A549 (cell line): ENCODE measurements around the gene SLC25A26. TPM values are rescaled to one million over a fixed set of nuclear protein-coding genes. Genes with fewer than 3 reads are reported as not detected.

ENCODE experiments used
- ATAC-seq, 2 experiments: fragments of 200-7000 bp in 1 of 2; fragments of >200 bp in 1 of 2; cut with Nextera tagmentation in 1 of 2; cut with Tn5 transposase in 1 of 2; 3 replicates each; pipeline versions ENCODE4 v1.8.0 to v1.9.1; 2018 to 2020; ENCODE audit warnings: mild to moderate bottlenecking in 1 of 2, moderate library complexity in 1 of 2
- CTCF ChIA-PET: fragments of 300-600 bp; sonication (Branson Sonifier 250); formaldehyde crosslinking; extraction: SDS; loops from one replicate; lab custom pipeline; 2021; ENCODE audit warnings: antibody characterized with exemption, inconsistent platforms; lab: Yijun Ruan, JAX
- POLR2A ChIA-PET: fragments of 350-600 bp; formaldehyde crosslinking; extraction: SDS; loops from one replicate; lab custom pipeline; 2021; ENCODE audit warnings: antibody characterized with exemption, inconsistent platforms; lab: Yijun Ruan, JAX
- DNase-seq, 2 experiments: peaks; one replicate each; pipeline versions ENCODE4 v3.0.0 to v3.0.0-alpha.2; 2011 to 2016; ENCODE audit warnings: low read depth in 1 of 2, low spot score in 1 of 2
- FAIRE-seq: peaks from 2 replicates; lab custom pipeline; 2011; peaks lifted over from hg19 to GRCh38; lab: Jason Lieb, UNC
- H3K27ac ChIP-seq, 2 experiments: fragments of >200 bp; sonication (Bioruptor Twin); formaldehyde crosslinking; 3 replicates each; pipeline ENCODE4 v1.5.1; 2016 to 2017
- H3K4me1 ChIP-seq: fragments of >200 bp; sonication (Bioruptor Twin); formaldehyde crosslinking; 3 replicates; pipeline ENCODE4 v1.6.1; 2016
- H3K4me2 ChIP-seq: fragments of >200 bp; sonication (Bioruptor Twin); formaldehyde crosslinking; 3 replicates; pipeline ENCODE4 v1.6.1; 2016
- H3K4me3 ChIP-seq: fragments of >200 bp; sonication (Bioruptor Twin); formaldehyde crosslinking; 3 replicates; pipeline ENCODE4 v1.5.1; 2016
- H3K9me3 ChIP-seq: fragments of >200 bp; sonication (Bioruptor Twin); formaldehyde crosslinking; 3 replicates; pipeline ENCODE4 v1.6.1; 2016
- CHD2 ChIP-seq: fragments of 150-350 bp; IDR thresholded peaks from 2 replicates; pipeline ENCODE4 v1.6.1; 2014; ENCODE audit warnings: low read length; ENCODE audit not compliant: partially characterized antibody
- CHD4 ChIP-seq: fragments of 200-600 bp; sonication (generic); IDR thresholded peaks from 2 replicates; pipeline ENCODE4 v1.6.1; 2016; ENCODE audit warnings: antibody characterized with exemption, mild to moderate bottlenecking, borderline replicate concordance
- EHF ChIP-seq: fragments of 250-450 bp; sonication (Bioruptor Pico); IDR thresholded peaks from 2 replicates; pipeline ENCODE4 v1.5.0; 2020; ENCODE audit warnings: mild to moderate bottlenecking
- EP300 ChIP-seq, 2 experiments: fragments of >200 bp; sonication (Bioruptor Twin); formaldehyde crosslinking; IDR thresholded peaks; 2 replicates in 1 of 2; 3 replicates in 1 of 2; pipeline ENCODE4 v1.6.1; 2016 to 2017
- FOSB ChIP-seq: fragments of 250-450 bp; sonication (Bioruptor Pico); IDR thresholded peaks from 2 replicates; pipeline ENCODE4 v1.5.0; 2020; ENCODE audit warnings: mild to moderate bottlenecking, moderate library complexity
- FOXS1 ChIP-seq: fragments of 250-450 bp; sonication (Bioruptor Pico); IDR thresholded peaks from 2 replicates; pipeline ENCODE4 v1.5.0; 2020; ENCODE audit warnings: mild to moderate bottlenecking, moderate library complexity
- GATA3 ChIP-seq: IDR thresholded peaks from 2 replicates; pipeline ENCODE4 v1.6.1; 2012; ENCODE audit warnings: borderline replicate concordance
- HDAC2 ChIP-seq: fragments of 200-600 bp; sonication (generic); IDR thresholded peaks from 2 replicates; pipeline ENCODE4 v1.6.1; 2016
- HOXA7 ChIP-seq: fragments of 250-450 bp; sonication (Bioruptor Pico); IDR thresholded peaks from 2 replicates; pipeline ENCODE4 v1.5.0; 2020; ENCODE audit warnings: mild to moderate bottlenecking, moderate library complexity
- HOXB13 ChIP-seq: fragments of 250-450 bp; sonication (Bioruptor Pico); IDR thresholded peaks from 2 replicates; pipeline ENCODE4 v1.5.0; 2020; ENCODE audit warnings: low read depth, mild to moderate bottlenecking, moderate library complexity
- HOXB5 ChIP-seq: fragments of 250-450 bp; sonication (Bioruptor Pico); IDR thresholded peaks from 2 replicates; pipeline ENCODE4 v1.5.0; 2020; ENCODE audit warnings: mild to moderate bottlenecking, moderate library complexity
- JUNB ChIP-seq: fragments of >200 bp; sonication (Bioruptor Twin); formaldehyde crosslinking; IDR thresholded peaks from 2 replicates; pipeline ENCODE4 v1.6.1; 2016
- MAFK ChIP-seq: fragments of 450-650 bp; IDR thresholded peaks from 2 replicates; pipeline ENCODE4 v1.6.1; 2014; ENCODE audit not compliant: partially characterized antibody
- NFE2L2 ChIP-seq: fragments of 150-350 bp; conservative IDR thresholded peaks from 2 replicates; pipeline ENCODE4 v1.6.1; 2014; ENCODE audit warnings: low read length
- POLR2AphosphoS2 ChIP-seq: conservative IDR thresholded peaks from 2 replicates; pipeline ENCODE4 v1.6.1; 2012; ENCODE audit warnings: low read length, improper control_type of control experiment, inconsistent platforms
- RAD21 ChIP-seq, 2 experiments: fragments of >200 bp in 1 of 2; sonication (Bioruptor Twin) in 1 of 2; formaldehyde crosslinking in 1 of 2; IDR thresholded peaks in 1 of 2; conservative IDR thresholded peaks in 1 of 2; 2 replicates in 1 of 2; 3 replicates in 1 of 2; pipeline ENCODE4 v1.6.1; 2012 to 2018; ENCODE audit warnings: inconsistent platforms in 1 of 2
- RFX5 ChIP-seq: fragments of 450-650 bp; IDR thresholded peaks from 2 replicates; pipeline ENCODE4 v1.7.1; 2014; ENCODE audit warnings: antibody characterized with exemption, mild to moderate bottlenecking, moderate library complexity
- SMC3 ChIP-seq: fragments of >200 bp; sonication (Bioruptor Twin); formaldehyde crosslinking; IDR thresholded peaks from 3 replicates; pipeline ENCODE4 v1.6.1; 2018; ENCODE audit warnings: inconsistent platforms
- SREBF2 ChIP-seq: fragments of 450-650 bp; IDR thresholded peaks from 2 replicates; pipeline ENCODE4 v1.6.1; 2014; ENCODE audit warnings: mild to moderate bottlenecking, moderate library complexity
- TFCP2L1 ChIP-seq: fragments of 250-450 bp; sonication (Bioruptor Pico); IDR thresholded peaks from 2 replicates; pipeline ENCODE4 v1.5.0; 2021; ENCODE audit warnings: mild to moderate bottlenecking
- TP53 ChIP-seq: fragments of 250-450 bp; sonication (Bioruptor Pico); IDR thresholded peaks from 2 replicates; pipeline ENCODE4 v1.5.0; 2021; ENCODE audit warnings: mild to moderate bottlenecking, moderate library complexity
- ZC3H11A ChIP-seq: fragments of 450-650 bp; IDR thresholded peaks from 2 replicates; pipeline ENCODE4 v1.6.1; 2014; ENCODE audit warnings: antibody characterized with exemption, mild to moderate bottlenecking
- ZSCAN20 ChIP-seq: fragments of 250-450 bp; sonication (Bioruptor Pico); IDR thresholded peaks from 2 replicates; pipeline ENCODE4 v1.8.0; 2022; ENCODE audit warnings: mild to moderate bottlenecking, moderate library complexity
- WGBS: methylation state at CpG from one replicate; pipeline ENCODE4 v1.1.6; 2017; ENCODE audit errors: missing lambda C conversion rate; 5-methylcytosine and 5-hydroxymethylcytosine counted together
- polyA plus RNA-seq, 4 experiments: library from polyadenylated mRNA; depleted of rRNA in 3 of 4; stranded (reverse); fragments of >200 nt; fragmentation: RNase III in 1 of 4; extraction: RNeasy Plus Mini Kit Qiagen cat#74134 plus additional on column Dnase treatment in 1 of 4; gene quantifications; 2 replicates in 3 of 4; 3 replicates in 1 of 4; pipeline ENCODE4 v1.2.3, GENCODE V29; 2011 to 2017
- TF ChIP-seq, protein P1 (sequence below): fragments of >200 bp; sonication (Bioruptor Twin); formaldehyde crosslinking; IDR thresholded peaks from 3 replicates; pipeline ENCODE4 v1.5.1; 2016
- TF ChIP-seq, protein P2 (sequence below): fragments of 200-600 bp; sonication (generic); IDR thresholded peaks from 2 replicates; pipeline ENCODE4 v1.6.1; 2016; ENCODE audit warnings: antibody characterized with exemption, mild to moderate bottlenecking, moderate library complexity
- TF ChIP-seq, protein P3 (sequence below): IDR thresholded peaks from 2 replicates; pipeline ENCODE4 v1.6.1; 2012
- TF ChIP-seq, protein P4 (sequence below): fragments of >200 bp; sonication (Bioruptor Twin); formaldehyde crosslinking; IDR thresholded peaks from 2 replicates; pipeline ENCODE4 v1.6.1; 2016
- TF ChIP-seq, protein P5 (sequence below): fragments of >200 bp; sonication (Bioruptor Twin); formaldehyde crosslinking; IDR thresholded peaks from 3 replicates; pipeline ENCODE4 v1.6.1; 2016

SLC25A26 gene
- polyA plus RNA-seq, 2 of the 4 experiments (the other 2 are of a cell fraction), result 13.0 to 30.5 TPM

DNA sequence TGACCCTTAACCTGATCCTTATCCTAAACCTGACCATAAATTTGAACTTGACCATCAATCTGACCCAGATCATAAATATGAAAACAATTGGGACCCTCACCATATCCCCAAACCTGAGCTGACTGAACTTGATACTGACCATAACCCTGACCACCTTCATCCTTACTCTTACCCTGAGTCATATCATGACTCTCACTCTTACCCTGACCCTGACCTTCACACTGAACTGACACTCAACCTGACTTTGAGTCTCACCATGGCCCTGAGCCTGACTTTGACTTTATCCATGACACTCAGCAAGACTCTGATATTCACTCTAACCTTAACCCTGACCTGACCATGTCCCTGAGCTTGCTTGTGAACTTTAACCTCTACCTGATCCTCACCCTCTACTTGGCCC is 34.3 kb upstream of the SLC25A26 start:
- DNase-seq (no peak), ATAC-seq (no peak), FAIRE-seq (no peak)
- TF ChIP-seq HOXB13 (no peak), POLR2AphosphoS2 (no peak), FOSB (CRISPR knock-in tag) (no peak), JUNB (no peak), HOXB5 (no peak), FOXS1 (CRISPR knock-in tag) (no peak), SMC3 (no peak), HDAC2 (no peak), TFCP2L1 (no peak), EP300 (IDR thresholded peaks at IDR 0.05) (no peak), CHD4 (no peak), RFX5 (no peak), TP53 (no peak), ZC3H11A (no peak), GATA3 (no peak)
- TF ChIP-seq, protein P1, sequence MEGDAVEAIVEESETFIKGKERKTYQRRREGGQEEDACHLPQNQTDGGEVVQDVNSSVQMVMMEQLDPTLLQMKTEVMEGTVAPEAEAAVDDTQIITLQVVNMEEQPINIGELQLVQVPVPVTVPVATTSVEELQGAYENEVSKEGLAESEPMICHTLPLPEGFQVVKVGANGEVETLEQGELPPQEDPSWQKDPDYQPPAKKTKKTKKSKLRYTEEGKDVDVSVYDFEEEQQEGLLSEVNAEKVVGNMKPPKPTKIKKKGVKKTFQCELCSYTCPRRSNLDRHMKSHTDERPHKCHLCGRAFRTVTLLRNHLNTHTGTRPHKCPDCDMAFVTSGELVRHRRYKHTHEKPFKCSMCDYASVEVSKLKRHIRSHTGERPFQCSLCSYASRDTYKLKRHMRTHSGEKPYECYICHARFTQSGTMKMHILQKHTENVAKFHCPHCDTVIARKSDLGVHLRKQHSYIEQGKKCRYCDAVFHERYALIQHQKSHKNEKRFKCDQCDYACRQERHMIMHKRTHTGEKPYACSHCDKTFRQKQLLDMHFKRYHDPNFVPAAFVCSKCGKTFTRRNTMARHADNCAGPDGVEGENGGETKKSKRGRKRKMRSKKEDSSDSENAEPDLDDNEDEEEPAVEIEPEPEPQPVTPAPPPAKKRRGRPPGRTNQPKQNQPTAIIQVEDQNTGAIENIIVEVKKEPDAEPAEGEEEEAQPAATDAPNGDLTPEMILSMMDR, result no peak
- TF ChIP-seq, protein P2, sequence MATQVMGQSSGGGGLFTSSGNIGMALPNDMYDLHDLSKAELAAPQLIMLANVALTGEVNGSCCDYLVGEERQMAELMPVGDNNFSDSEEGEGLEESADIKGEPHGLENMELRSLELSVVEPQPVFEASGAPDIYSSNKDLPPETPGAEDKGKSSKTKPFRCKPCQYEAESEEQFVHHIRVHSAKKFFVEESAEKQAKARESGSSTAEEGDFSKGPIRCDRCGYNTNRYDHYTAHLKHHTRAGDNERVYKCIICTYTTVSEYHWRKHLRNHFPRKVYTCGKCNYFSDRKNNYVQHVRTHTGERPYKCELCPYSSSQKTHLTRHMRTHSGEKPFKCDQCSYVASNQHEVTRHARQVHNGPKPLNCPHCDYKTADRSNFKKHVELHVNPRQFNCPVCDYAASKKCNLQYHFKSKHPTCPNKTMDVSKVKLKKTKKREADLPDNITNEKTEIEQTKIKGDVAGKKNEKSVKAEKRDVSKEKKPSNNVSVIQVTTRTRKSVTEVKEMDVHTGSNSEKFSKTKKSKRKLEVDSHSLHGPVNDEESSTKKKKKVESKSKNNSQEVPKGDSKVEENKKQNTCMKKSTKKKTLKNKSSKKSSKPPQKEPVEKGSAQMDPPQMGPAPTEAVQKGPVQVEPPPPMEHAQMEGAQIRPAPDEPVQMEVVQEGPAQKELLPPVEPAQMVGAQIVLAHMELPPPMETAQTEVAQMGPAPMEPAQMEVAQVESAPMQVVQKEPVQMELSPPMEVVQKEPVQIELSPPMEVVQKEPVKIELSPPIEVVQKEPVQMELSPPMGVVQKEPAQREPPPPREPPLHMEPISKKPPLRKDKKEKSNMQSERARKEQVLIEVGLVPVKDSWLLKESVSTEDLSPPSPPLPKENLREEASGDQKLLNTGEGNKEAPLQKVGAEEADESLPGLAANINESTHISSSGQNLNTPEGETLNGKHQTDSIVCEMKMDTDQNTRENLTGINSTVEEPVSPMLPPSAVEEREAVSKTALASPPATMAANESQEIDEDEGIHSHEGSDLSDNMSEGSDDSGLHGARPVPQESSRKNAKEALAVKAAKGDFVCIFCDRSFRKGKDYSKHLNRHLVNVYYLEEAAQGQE, result no peak
- TF ChIP-seq, protein P3, sequence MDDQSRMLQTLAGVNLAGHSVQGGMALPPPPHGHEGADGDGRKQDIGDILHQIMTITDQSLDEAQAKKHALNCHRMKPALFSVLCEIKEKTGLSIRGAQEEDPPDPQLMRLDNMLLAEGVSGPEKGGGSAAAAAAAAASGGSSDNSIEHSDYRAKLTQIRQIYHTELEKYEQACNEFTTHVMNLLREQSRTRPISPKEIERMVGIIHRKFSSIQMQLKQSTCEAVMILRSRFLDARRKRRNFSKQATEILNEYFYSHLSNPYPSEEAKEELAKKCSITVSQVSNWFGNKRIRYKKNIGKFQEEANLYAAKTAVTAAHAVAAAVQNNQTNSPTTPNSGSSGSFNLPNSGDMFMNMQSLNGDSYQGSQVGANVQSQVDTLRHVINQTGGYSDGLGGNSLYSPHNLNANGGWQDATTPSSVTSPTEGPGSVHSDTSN, result no peak
- TF ChIP-seq, protein P4, sequence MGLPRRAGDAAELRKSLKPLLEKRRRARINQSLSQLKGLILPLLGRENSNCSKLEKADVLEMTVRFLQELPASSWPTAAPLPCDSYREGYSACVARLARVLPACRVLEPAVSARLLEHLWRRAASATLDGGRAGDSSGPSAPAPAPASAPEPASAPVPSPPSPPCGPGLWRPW, result no peak
- CTCF ChIA-PET, result interaction anchor here (0.6 kb wide), 1 partner anchor 812 kb away, joined by 3 read pairs; no protein-coding TSS in a partner anchor
- H3K9me3 ChIP-seq, result no peaks in the 10 kb centered on the region
- no peak overlapping the region for H3K4me2 ChIP-seq
- POLR2A ChIA-PET, result no interaction called here
- H3K27ac ChIP-seq, result no peak overlapping the region
- H3K4me1 ChIP-seq, result no peaks in the 10 kb centered on the region
- no peak overlapping the region for H3K4me3 ChIP-seq

DNA sequence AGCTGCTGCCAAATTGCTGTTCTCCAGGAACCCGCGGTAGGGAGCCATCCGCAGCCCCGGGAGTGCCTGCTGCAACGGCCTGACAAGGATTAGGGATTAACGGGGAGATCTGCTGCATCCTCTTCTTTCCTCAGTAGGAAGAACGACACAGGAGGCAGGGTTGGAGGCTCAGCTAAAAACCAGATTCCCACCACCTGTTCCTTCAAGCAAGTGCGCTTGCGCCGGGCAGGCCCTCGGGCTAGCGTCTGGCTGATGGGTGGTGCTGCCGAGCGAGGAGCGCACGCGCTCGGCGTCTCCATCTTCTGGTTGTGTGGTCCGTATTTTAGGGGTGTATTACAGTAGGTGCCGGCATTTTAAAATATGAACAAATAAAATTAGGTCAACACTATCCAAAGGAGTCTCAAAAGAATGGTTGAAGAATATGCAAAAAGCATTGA is 25.4 kb upstream of the SLC25A26 start:
- no peak overlapping the region for H3K4me3 ChIP-seq
- ChIA-PET CTCF (interaction anchor here (1.9 to 2.1 kb wide), 2 partner anchors 17 to 22 kb away, joined by 5 to 8 read pairs; no protein-coding TSS in a partner anchor), POLR2A (no interaction called here)
- H3K9me3 ChIP-seq, result no peaks in the 10 kb centered on the region
- DNase-seq (no peak), FAIRE-seq (no peak), ATAC-seq (no peak)
- H3K4me2 ChIP-seq, result no peak overlapping the region
- no peak overlapping the region for H3K27ac ChIP-seq
- WGBS, result 47% methylated on average over 13 of the region's 21 CpGs
- no peaks in the 10 kb centered on the region for H3K4me1 ChIP-seq
- TF ChIP-seq SMC3 (no peak), EHF (CRISPR knock-in tag) (no peak), RAD21 (conservative IDR thresholded peaks at IDR 0.05 in 1 of 2, IDR thresholded peaks at IDR 0.05 in 1 of 2) (no peak), CHD2 (no peak), MAFK (no peak), HDAC2 (no peak), ZSCAN20 (no peak), NFE2L2 (no peak), SREBF2 (no peak), HOXB5 (no peak), HOXA7 (CRISPR knock-in tag) (no peak)
- TF ChIP-seq, protein P5, sequence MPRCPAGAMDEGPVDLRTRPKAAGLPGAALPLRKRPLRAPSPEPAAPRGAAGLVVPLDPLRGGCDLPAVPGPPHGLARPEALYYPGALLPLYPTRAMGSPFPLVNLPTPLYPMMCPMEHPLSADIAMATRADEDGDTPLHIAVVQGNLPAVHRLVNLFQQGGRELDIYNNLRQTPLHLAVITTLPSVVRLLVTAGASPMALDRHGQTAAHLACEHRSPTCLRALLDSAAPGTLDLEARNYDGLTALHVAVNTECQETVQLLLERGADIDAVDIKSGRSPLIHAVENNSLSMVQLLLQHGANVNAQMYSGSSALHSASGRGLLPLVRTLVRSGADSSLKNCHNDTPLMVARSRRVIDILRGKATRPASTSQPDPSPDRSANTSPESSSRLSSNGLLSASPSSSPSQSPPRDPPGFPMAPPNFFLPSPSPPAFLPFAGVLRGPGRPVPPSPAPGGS, result no peak
- TF ChIP-seq, protein P2, result no peak
